ENCODE results near the gene GMPPA.

Gene GMPPA

DNA sequence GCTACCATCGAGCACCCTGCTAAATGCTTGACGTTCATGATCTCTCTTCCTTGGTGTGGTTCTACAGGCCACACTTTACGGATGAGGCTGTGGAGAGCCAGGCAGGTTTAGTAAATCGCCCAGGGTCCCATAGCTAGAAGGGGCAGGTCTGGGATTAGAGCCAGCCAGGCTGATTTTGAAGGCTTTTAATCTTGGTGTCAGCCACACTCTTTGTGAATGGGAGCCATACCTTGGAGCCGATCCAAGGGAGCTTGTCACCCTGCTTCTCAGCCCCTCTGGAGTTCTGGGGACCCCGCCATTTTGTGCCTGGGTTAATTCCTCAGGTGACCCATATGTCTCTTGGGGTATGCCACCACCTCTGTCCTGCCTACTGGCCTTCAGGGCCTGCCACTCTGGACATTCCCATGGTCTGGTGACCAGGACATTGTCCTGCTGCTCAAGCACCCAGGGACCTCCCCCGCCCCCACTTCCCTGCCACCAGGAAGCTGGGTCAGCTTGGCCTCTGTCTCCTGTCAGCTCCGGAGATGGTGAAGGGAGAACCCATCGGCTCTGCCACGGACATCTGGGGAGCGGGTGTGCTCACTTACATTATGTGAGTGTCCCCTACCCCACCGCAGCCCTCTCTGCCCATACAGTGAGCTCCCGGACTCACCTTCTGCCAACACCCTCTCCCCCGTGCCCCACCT is 7.3 kb upstream of the GMPPA start:
- DNase-seq (ENCODE audit: low spot score): no peak
- Histone ChIP-seq H3K27ac (peak overlapping the region in 1 of 2 donors; percentile 35), H3K4me3 (no peak overlapping the region)
- TF ChIP-seq, protein P1, sequence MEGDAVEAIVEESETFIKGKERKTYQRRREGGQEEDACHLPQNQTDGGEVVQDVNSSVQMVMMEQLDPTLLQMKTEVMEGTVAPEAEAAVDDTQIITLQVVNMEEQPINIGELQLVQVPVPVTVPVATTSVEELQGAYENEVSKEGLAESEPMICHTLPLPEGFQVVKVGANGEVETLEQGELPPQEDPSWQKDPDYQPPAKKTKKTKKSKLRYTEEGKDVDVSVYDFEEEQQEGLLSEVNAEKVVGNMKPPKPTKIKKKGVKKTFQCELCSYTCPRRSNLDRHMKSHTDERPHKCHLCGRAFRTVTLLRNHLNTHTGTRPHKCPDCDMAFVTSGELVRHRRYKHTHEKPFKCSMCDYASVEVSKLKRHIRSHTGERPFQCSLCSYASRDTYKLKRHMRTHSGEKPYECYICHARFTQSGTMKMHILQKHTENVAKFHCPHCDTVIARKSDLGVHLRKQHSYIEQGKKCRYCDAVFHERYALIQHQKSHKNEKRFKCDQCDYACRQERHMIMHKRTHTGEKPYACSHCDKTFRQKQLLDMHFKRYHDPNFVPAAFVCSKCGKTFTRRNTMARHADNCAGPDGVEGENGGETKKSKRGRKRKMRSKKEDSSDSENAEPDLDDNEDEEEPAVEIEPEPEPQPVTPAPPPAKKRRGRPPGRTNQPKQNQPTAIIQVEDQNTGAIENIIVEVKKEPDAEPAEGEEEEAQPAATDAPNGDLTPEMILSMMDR (IDR thresholded peaks at IDR 0.05): no peak

DNA sequence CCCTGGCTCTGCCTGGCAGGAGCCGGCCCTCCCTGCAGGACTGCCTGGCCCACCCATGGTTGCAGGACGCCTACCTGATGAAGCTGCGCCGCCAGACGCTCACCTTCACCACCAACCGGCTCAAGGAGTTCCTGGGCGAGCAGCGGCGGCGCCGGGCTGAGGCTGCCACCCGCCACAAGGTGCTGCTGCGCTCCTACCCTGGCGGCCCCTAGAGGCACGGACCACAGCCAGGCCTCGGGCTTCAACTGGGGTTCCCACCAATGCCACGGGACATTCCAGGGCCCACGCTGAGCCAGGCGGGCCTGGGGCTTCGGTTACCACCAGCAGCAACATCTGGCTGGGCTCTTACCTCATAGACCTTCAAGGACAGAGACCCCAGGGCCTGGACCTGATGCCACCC is 6.1 kb upstream of the GMPPA start:
- TF ChIP-seq, protein P1 (IDR thresholded peaks at IDR 0.05): no peak
- Histone ChIP-seq H3K4me3 (no peak overlapping the region), H3K27ac (no peak overlapping the region)
- DNase-seq (ENCODE audit: low spot score): no peak

DNA sequence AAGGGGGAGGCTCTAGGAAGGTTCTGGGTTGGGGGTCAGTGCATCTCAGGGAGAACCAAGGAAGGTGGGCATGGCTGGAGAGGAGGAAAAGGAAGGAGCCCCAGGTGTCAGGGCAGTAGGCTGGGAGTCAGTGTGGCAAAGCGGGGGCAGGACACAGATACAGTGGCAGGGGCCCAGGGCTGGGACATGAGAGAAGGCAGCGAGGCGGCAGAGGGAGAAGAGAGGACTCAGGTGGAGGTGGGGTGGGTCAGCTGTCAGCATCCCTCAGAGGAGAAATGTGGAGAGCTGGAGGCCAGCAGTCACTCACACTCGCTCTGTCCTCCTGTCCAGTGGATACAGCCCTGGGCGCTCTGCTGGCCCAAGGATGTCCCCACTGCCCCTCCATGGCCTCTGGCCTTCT is 5.6 kb upstream of the GMPPA start:
- no peak overlapping the region for H3K4me3 ChIP-seq
- TF ChIP-seq, protein P1 (IDR thresholded peaks at IDR 0.05): no peak
- H3K27ac ChIP-seq: peak overlapping the region in 1 of 2 donors; percentile 98
- no peak for DNase-seq (ENCODE audit: low spot score)

DNA sequence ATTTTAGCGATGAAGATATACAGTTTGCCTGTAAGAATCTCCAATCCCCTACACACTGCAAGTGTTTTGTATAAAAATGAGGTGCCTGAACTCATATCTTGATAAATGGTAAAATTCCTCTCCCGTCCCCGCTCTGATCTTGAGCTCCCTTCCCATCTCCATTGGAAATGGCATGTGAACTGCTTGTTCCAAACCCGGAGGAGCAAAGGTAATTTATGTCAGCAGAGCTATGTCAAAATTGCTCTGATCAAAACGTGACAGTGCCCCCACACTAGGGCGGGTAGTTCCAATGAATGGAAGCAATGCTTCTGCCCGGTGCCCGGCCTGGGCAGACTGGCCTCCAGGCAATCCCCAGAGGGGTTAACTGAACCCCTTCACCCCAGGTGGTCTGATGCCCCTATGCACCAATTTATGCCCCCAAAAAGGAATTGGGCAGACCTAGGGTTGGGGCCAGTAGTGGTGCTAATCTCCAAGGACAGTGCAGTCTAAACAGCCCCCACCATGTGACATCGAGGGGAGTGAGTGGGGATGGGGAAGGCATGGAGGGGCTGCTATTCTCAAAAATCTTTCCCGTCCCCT is 3.6 kb upstream of the GMPPA start:
- Histone ChIP-seq H3K27ac (peak overlapping the region; percentile 95 to 98), H3K4me3 (no peak overlapping the region)
- DNase-seq (ENCODE audit: low spot score): no peak
- TF ChIP-seq, protein P1 (IDR thresholded peaks at IDR 0.05): no peak

DNA sequence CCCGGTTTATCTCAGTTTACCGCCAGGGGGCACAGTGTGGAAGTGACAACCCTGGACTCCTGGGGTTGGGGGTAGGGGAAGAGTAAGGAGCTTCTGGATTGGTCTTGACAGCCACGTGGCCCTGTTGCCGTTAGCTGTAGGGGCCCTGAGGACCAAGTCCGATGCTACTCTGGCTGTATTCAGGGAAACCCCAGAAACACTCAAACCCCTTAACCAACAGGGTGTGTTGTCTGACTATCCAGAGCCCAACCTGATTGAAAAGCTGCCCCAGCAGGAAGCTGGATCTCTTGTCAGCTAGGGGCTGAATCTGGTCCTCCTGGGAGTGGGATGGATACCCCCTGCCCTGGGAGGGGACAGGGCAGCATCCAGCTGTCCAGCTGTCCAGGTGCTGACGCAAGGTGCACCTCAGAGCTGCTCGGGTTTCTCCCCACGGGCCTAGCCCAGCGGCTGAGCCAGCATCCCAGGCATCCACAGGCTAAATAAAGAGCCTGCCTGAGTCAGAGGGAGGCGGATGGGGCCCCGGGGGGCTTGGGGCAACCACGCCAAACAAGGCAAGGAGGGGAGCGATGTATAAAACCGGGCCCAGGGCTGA is 3.1 kb upstream of the GMPPA start:
- peak overlapping the region; percentile 95 to 98 for H3K27ac ChIP-seq
- H3K4me3 ChIP-seq: peak overlapping the region; percentile 10
- DNase-seq (ENCODE audit: low spot score): peak; percentile 86
- TF ChIP-seq, protein P1 (IDR thresholded peaks at IDR 0.05): peak; percentile 47

DNA sequence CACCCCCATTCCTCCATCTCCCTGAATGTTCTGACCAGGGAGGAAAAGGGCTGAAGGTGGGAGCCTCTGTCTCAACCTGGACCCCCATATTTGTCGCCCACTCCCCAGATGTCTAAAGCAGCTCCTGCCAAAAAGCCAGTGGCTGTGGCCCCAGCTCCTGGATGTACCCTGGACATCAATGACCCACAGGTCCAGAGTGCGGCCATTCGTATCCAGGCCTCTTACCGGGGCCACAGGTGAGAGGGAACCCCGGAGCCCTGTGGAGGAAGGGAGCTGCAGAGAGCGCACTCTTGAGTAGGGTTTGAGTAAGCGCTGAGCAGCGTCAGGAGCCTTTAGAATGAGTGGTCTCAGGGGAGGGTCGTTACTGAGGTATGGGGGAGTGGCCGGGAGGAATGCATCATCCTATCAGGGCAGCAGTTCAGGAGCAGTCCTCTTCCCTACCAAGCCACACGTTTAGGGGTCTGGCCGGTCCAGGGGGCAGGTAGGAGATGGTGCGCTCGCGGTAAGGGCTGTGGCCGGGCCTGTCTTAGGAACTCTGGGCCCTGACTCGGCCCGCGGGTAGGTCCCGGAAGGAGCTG is 2.4 kb upstream of the GMPPA start:
- Histone ChIP-seq H3K27ac (peak overlapping the region; percentile 95 to 98), H3K4me3 (peak overlapping the region; percentile 79)
- DNase-seq (ENCODE audit: low spot score): no peak
- TF ChIP-seq, protein P1 (IDR thresholded peaks at IDR 0.05): no peak

Data from coronary artery (tissue), 2 donors.